HG03571 (cell line): ENCODE measurements around the gene BCAS3.

Source experiments
- ATAC-seq: cut with Tn5 transposase; IDR thresholded peaks from one replicate; pipeline ENCODE4 v1.9.1; 2021; ENCODE audit not compliant: unreplicated experiment

Gene BCAS3

GRCh38 chr17:61328351-61328750, 650.7 kb downstream of the BCAS3 start:
- ATAC-seq = no peak

GRCh38 chr17:61330174-61331150, 652.8 kb downstream of the BCAS3 start:
- ATAC-seq = no peak

GRCh38 chr17:61331178-61331577, 653.5 kb downstream of the BCAS3 start:
- no peak for ATAC-seq

GRCh38 chr17:61331886-61332285, 654.2 kb downstream of the BCAS3 start:
- ATAC-seq = no peak

DNA sequence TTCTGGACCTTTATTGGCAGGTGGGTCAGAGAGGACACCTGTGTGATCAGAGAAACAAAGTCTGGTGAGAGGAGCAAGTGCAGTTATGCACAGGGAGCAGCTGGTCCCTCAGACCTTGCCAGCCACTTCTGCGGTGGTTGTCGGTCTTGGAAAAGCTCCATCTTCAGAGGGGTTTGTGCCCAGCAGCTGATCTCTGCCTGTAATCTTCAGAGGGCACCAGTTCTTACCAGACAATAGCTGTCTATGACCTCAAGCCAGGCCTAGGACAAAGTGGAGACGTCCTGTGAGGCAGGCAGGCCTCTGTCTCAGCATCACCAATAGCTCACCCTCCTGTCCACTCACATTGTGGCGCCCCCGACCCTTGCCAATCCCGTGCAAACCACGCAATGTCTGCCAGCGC, 655.5 kb downstream of the BCAS3 start:
- ATAC-seq = no peak

- ATAC-seq = no peak
Observed at GRCh38 chr17:61334673-61335072, 657.0 kb downstream of the BCAS3 start.

GRCh38 chr17:61335105-61335844, 657.6 kb downstream of the BCAS3 start:
- no peak for ATAC-seq

GRCh38 chr17:61335845-61336655, 658.4 kb downstream of the BCAS3 start:
- no peak for ATAC-seq

DNA sequence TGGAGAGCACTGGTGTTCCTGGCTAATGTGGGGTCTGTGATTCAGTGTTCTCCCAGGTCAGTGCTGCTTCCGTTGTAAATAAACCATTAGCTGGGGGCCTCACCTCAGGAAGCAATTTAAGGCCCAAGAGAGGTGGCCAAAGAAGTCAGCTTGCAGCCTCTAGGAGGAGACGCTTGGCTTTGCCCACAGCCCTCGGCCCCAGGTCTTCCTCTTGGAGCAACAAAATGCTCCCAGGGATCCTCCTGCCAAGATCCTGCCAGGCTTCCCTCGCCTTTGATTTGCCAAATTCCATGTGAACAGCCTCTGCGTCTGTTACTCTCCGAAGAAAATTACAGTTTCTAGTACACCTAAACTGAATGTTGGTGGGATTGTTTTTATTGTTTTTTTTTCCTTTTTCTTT, 659.6 kb downstream of the BCAS3 start:
- no peak for ATAC-seq

GRCh38 chr17:61338000-61338798, 660.5 kb downstream of the BCAS3 start:
- ATAC-seq = no peak

DNA sequence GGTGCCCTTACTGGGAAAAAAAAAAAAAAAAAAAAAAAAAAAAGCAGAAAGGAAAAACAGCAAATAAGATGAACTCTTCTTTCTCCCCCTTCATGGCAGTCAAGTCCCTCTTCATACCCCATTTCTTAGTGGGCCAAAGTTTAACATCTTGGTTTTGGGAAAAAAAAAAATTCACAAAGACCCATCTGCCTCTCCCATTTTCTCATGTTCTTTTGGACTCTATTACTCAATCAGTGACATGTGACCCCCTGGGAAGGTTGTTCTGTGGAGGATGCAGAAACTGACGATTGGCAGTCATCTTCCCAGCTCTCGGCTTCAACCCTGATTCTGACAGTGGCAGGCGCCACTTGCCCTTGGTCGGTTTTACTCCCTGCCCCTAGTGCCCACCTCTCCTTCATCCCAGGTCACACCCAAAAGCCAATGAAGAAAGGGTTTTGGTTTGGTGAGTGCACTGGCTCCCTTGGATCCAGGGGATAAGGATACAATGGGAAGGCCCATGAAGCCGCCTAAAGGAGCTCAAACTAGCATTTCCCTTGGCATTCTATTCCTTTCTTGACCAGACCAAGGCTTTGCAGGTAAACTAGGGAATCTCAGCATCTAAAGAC, 661.3 kb downstream of the BCAS3 start:
- ATAC-seq = no peak

GRCh38 chr17:61340431-61341209, 663.0 kb downstream of the BCAS3 start:
- no peak for ATAC-seq

- no peak for ATAC-seq
Observed at GRCh38 chr17:61343576-61343975, 665.9 kb downstream of the BCAS3 start.

DNA sequence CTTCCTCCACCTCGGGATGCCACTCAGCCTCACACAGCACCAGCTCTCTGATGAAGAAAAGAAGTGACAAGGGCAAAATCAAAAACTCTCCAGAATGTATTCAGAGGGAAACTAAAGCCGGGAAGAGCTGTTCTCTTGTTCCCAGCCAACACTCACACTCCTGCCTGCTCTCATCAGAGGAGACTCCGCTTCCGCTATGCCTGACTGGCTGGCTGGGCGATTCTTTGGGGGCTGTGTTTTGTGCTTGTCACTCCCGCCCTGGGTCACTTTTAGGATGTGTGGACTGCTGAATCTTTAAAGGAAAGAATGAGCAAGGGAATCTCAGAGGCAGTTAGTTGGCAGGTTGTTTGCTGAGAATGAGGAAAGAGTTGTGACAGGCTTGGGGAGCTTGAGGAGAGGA, 667.4 kb downstream of the BCAS3 start:
- no peak for ATAC-seq

DNA sequence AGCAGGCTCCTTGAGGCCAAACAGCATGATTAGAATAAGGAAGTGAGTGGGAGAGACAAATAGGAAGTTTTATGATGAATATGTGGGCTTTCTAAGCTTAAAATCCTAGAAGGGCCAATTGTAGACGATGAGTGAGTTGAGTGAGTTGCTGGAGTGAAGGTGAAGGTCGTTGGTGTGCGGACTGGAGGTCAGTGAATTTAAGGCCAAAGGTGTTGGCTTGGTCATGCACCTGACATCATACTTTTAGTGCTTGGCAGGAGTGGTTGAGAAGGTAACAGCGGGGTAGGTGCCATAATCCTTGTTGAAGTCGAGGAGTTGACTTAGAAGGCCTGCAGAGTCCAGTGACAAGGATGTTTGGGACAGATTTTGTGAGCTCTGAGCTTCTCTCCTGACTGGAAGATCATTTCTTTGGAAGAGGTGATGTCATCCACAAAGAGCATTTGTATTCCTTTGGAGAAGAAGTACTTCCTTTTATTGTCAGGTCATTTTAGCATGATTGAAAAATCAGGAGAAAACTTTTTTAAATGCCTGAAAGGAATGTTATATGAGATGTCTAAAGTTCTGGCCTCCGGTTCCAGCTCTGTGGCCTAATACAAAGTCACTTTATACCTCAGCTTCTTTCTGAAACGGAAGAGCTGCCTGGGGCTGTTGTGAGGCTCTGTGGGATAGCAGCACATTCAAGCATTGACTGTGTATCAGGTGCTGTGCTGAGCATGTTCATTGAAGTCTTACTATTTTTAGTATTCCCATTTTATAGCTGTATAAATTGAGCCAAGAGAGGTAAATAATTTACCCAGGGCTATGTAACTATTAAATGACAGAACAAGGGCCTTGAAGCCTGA, 668.4 kb downstream of the BCAS3 start:
- no peak for ATAC-seq

GRCh38 chr17:61349350-61349749, 671.7 kb downstream of the BCAS3 start:
- no peak for ATAC-seq

- ATAC-seq = no peak
Observed at GRCh38 chr17:61351745-61352407, 674.2 kb downstream of the BCAS3 start.

DNA sequence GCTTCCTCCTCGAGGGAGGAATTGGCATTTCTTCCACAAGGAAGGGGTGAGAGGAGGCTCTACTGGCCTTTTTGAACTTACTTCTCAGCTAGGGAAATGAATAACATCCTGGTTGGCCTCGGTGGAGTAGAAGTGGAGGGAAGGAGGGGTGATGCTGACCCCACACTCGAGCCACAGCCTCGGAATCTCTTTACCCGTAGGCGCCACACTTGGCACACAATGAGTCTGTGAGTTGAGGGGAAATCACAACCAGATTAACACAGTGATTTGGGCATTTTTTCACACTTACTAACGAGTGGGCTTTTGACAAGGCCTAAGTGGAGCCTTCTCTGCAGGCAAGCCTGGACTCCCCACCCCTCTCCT, 674.7 kb downstream of the BCAS3 start:
- no peak for ATAC-seq
